ENCODE data around the gene PTPRD.

DNA sequence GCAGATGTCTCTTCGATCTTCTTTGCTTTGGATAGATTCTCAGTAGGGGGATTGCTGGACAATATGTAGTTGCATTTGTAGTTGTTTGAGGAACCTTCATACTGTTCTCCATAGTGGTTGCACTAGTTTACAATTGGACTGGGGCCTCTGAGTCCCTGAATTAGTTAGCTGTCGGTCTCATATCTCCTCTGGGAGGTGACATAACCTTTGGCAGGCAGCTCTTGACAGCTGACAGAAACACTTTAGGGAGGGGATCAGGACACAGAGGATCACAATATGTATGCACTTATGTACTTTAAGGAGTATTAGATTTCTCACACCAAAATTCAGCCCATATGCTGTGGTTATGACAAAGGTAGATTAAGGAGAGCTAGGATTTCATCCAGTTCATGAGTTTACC is 1533.3 kb downstream of the PTPRD start:
- TF ChIP-seq POLR2A (IDR thresholded peaks at IDR 0.05; ENCODE audit: low read depth, low read length) (no peak), POLR2AphosphoS5 (IDR thresholded peaks at IDR 0.05; ENCODE audit: low read depth, low read length) (no peak)

All from GM12892 (cell line).